ENCODE data around the gene IFITM10.

DNA sequence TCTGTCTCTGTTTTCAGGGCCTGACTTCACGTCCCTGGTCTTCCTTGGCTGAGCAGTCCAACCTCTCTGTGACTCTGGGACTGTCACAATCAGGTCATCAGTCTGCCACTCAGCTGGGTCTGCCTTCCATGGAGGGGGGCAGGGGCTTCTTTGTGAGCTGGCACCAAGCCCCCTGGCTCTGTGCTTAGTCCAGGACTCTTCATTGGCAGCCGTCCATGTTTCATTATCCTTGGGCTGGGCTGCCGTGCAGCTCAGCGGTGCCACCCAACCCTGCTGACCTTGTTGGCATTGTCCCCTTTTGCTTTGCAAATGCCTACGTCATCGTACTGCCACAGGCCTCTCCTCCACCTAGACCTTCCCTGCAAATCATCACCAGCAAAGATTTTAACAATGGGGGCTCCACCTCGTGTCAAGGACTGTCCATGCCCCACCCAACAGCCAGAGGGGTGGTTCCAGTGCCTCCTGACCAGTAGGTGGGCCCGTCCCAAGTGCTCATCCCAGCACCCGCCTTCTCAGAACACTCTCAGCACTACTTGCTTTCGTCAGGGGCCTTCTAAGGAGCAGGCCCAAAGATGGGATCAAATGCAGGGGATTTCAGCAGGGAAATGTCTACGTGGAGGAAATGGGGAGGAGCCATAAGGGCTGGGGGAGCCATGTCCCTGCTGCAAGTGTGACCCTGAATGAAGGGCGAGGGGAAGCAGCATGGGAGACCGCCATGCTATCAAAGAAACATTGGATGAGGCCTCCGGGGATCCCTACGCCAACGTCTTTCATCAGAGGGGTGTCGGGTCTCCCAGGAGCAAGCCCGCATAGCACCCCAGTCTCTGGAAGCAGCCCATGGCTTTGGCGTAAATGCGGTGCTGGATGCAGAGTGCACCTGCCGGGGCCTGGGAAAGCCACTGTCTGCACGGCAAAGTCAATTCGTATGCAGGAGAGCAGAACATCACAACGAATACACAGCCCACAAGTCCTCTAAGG lies 35.2 kb downstream of the IFITM10 start:
- TF ChIP-seq CTCF (conservative IDR thresholded peaks at IDR 0.05; ENCODE audit: low read depth, low read length) (no peak), EZH2 (IDR thresholded peaks at IDR 0.05; ENCODE audit: borderline replicate concordance, low read depth, low read length, poor library complexity, severe bottlenecking) (no peak)

Measured in A673 (cell line).